ENCODE measurements around the gene FARP1. TPM values are rescaled to one million over a fixed set of nuclear protein-coding genes. Genes with fewer than 3 reads are reported as not detected.

The FARP1 gene
- total and polyA plus RNA-seq, 10 of the 15 experiments (the other 5 are each of a cell fraction or from before 2014, with no cell fraction given), result 0.17 to 6.9 (median 0.68) TPM

- TF ChIP-seq CHD1 (IDR thresholded peaks at IDR 0.05; ENCODE audit: low read depth, low read length) (no peak), PML (IDR thresholded peaks at IDR 0.05; ENCODE audit: low read length) (no peak), TCF7 (IDR thresholded peaks at IDR 0.05; ENCODE audit: borderline replicate concordance) (no peak)
Measured at GRCh38 chr13:98394820-98395510, 252.1 kb downstream of the FARP1 start (continued).

GRCh38 chr13:98396071-98396710 is 253.3 kb downstream of the FARP1 start:
- Histone ChIP-seq H2AFZ (ENCODE audit: control insufficient read depth, low read depth, low read length) (no peak overlapping the region), H3K36me3 (ENCODE audit: control insufficient read depth in 2 of 2, insufficient read depth in 2 of 2, low read length in 1 of 2) (no peaks in the 10 kb centered on the region), H3K9me3 (replicated peaks; ENCODE audit: control insufficient read depth, insufficient read depth, low read length) (no peaks in the 10 kb centered on the region), H3K79me2 (ENCODE audit: control insufficient read depth, insufficient read depth, low read length) (no peaks in the 10 kb centered on the region), H4K20me1 (ENCODE audit: control insufficient read depth, insufficient read depth) (no peaks in the 10 kb centered on the region), H3K27me3 (replicated peaks in 1 of 2; ENCODE audit: control insufficient read depth in 2 of 2, insufficient read depth in 2 of 2, low read length in 1 of 2) (no peaks in the 10 kb centered on the region), H3K9ac (ENCODE audit: control insufficient read depth, insufficient read depth, low read length) (no peak overlapping the region), H3K4me2 (ENCODE audit: control insufficient read depth, insufficient read depth) (no peak overlapping the region), H3K4me3 (no peak overlapping the region), H3K27ac (ENCODE audit: control insufficient read depth, insufficient read depth) (no peak overlapping the region), H3K4me1 (ENCODE audit: control insufficient read depth, insufficient read depth, low read length) (no peaks in the 10 kb centered on the region)
- POLR2A ChIA-PET, result no interaction called here
- BruUV-seq (replicated peaks), result no TSS peak
- DNase-seq (ENCODE audit: low read depth, low spot score) (no peak), FAIRE-seq (no peak), ATAC-seq (no peak)
- SMC1A ChIA-PET (ENCODE audit: uncharacterized antibody, unreplicated experiment), result interaction anchor here (1.1 to 2.3 kb wide), 2 partner anchors 10 to 338 kb away, joined by 3 to 7 read pairs; no protein-coding TSS in a partner anchor
- 36% methylated on average over 16 of the region's 16 CpGs for WGBS (ENCODE audit: insufficient coverage, insufficient replicate concordance, low lambda C conversion rate, missing lambda C conversion rate)
- RAD21 ChIA-PET (ENCODE audit: unreplicated experiment), result no interaction called here
- intact Hi-C loops (cut with micrococcal nuclease; ENCODE audit: unreplicated experiment), result no loop called here
- no peak for TF ChIP-seq EZH2 (IDR thresholded peaks at IDR 0.05; ENCODE audit: borderline replicate concordance, control insufficient read depth, low read depth, low read length)
- TF ChIP-seq TBL1XR1 (IDR thresholded peaks at IDR 0.05; ENCODE audit: low read depth, low read length), result no peak
- no peak for TF ChIP-seq SREBF2 (IDR thresholded peaks at IDR 0.05; ENCODE audit: low read length)
- no peak for TF ChIP-seq PML (IDR thresholded peaks at IDR 0.05; ENCODE audit: low read length)
- TF ChIP-seq IRF3 (IDR thresholded peaks at IDR 0.05), result no peak
- TF ChIP-seq PAX8 (IDR thresholded peaks at IDR 0.05), result no peak
- no peak for TF ChIP-seq WRNIP1 (IDR thresholded peaks at IDR 0.05; ENCODE audit: borderline replicate concordance, low read depth, low read length)
- TF ChIP-seq HDAC6 (IDR thresholded peaks at IDR 0.05; ENCODE audit: unreplicated experiment), result no peak
- no peak for TF ChIP-seq SUZ12 (IDR thresholded peaks at IDR 0.05; ENCODE audit: unreplicated experiment)
- CTCF ChIA-PET, result no interaction called here
- in situ Hi-C loops (cut with MboI), result no loop called here
